Progenitor cell of endocrine pancreas (in vitro differentiated cells): ENCODE measurements around the gene PRMT1. TPM values are rescaled to one million over a fixed set of nuclear protein-coding genes. Genes with fewer than 3 reads are reported as not detected.
A peak's percentile ranks its signal among the peaks of the same experiment; 100 is the strongest.

ENCODE experiments used
- DNase-seq: peaks from one replicate; pipeline ENCODE4 v3.0.0; 2021; ENCODE audit warnings: low spot score; ENCODE audit not compliant: unreplicated experiment
- H3K27ac Mint-ChIP-seq: 2 replicates; pipeline ENCODE4 v1.8.0; 2021; ENCODE audit warnings: mild to moderate bottlenecking, moderate library complexity, mixed read lengths
- H3K27me3 Mint-ChIP-seq: 2 replicates; pipeline ENCODE4 v1.8.0; 2021; ENCODE audit warnings: mixed read lengths
- H3K36me3 Mint-ChIP-seq: 2 replicates; pipeline ENCODE4 v1.8.0; 2022; ENCODE audit warnings: mixed read lengths; ENCODE audit not compliant: insufficient read depth
- H3K4me1 Mint-ChIP-seq: 2 replicates; pipeline ENCODE4 v1.8.0; 2021; ENCODE audit warnings: low read depth, mixed read lengths
- H3K4me3 Mint-ChIP-seq: 2 replicates; pipeline ENCODE4 v1.8.0; 2021; ENCODE audit warnings: low read depth, mild to moderate bottlenecking, moderate library complexity, mixed read lengths
- H3K9me3 Mint-ChIP-seq: 2 replicates; pipeline ENCODE4 v1.8.0; 2021; ENCODE audit warnings: low read depth, mixed read lengths
- CTCF ChIP-seq: fragments of 200-600 bp; sonication (generic); IDR thresholded peaks from one replicate; pipeline ENCODE4 v1.5.0; 2021; ENCODE audit warnings: antibody characterized with exemption, mild to moderate bottlenecking; ENCODE audit not compliant: unreplicated experiment
- total RNA-seq: library from RNA; stranded (reverse); gene quantifications from 2 replicates; pipeline ENCODE4 v1.2.1, GENCODE V29; 2021

Gene PRMT1
- total RNA-seq, 1 donor from 2014 or later, result 306 TPM

- Mint-ChIP-seq H3K9me3 (no peaks in the 10 kb centered on the region), H3K27me3 (no peaks in the 10 kb centered on the region), H3K4me1 (peaks cover 23% of the 10 kb centered on the region), H3K36me3 (peaks cover 7% of the 10 kb centered on the region), H3K4me3 (peak overlapping the region; percentile 95), H3K27ac (peak overlapping the region; percentile 97)
- peak; percentile 86 for DNase-seq
- TF ChIP-seq CTCF, result peak; percentile 19
These were observed 12.7 kb upstream of the PRMT1 start for GRCh38 chr19:49664171-49665035.

DNA sequence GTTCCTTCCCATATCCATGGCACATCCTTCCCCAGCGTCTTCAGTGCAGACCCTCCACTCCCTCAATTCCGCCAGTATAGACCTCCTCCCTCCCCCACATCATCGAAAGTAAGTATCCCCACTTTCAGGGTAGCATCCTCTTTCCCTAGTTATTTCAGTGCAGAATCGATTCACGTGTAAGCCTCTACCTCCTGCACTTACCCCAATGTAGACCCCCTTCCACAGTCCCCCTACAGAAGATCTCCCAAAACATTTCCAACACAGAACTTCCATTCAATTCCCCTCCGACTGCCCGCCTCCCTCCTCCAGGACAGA, 12.1 kb upstream of the PRMT1 start:
- no peak for TF ChIP-seq CTCF
- H3K27me3 Mint-ChIP-seq, result no peaks in the 10 kb centered on the region
- H3K27ac Mint-ChIP-seq, result peak overlapping the region; percentile 97
- H3K4me1 Mint-ChIP-seq, result peaks cover 23% of the 10 kb centered on the region
- H3K9me3 Mint-ChIP-seq, result no peaks in the 10 kb centered on the region
- H3K36me3 Mint-ChIP-seq, result peaks cover 9% of the 10 kb centered on the region
- DNase-seq, result no peak
- H3K4me3 Mint-ChIP-seq, result peak overlapping the region; percentile 95

DNA sequence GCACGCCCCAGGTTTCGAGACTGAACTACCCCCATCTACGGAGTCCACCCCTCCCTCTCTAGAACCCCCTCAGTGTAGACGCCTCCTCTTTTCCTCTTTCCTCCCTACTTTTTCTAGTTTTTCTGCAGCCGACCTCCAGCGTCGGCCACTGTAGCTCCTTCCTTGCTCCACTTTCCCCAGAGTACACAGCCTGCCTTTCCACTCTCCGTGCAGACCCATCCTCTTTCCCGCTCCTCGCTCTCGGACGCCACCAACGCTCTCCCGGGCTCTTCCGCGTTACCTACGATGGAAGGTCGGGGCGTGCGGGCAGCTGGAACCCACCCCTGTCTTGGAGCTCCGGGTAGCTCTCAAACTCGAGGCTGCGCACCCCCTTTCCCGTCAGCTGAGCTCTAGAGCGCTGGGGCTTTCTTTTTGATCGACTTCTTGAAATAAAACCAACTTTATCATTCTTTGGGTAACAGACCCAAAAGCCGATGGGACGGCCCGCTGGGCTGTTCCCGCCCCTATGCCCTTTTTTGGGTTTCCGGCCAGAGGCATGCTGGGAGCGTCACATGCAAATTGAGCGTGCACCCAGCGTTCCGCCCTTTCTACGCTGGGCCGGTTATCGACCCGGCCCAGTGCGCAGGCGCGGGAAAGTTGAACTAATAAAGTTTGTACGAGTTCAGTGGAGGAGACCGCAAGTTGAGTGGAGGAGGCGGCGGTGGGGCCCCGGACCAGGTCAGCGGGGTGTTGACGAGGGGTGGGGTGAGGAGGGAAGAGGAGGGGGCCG, 11.5 kb upstream of the PRMT1 start, which contains the start of the genes BCL2L12 and IRF3:
Gene BCL2L12 (plus strand): TSS at position 583 of the 769 bp plus-strand sequence. CDS start 760 bp downstream, outside the sequence.
Gene IRF3 (minus strand): TSS at position 507 of the 769 bp plus-strand sequence. CDS start 1,019 bp downstream, outside the sequence.
- Mint-ChIP-seq H3K36me3 (peaks cover 5% of the 10 kb centered on the region), H3K4me3 (peak within 1 kb of the TSS; percentile 95)
- DNase-seq, result peak; percentile 97

DNA sequence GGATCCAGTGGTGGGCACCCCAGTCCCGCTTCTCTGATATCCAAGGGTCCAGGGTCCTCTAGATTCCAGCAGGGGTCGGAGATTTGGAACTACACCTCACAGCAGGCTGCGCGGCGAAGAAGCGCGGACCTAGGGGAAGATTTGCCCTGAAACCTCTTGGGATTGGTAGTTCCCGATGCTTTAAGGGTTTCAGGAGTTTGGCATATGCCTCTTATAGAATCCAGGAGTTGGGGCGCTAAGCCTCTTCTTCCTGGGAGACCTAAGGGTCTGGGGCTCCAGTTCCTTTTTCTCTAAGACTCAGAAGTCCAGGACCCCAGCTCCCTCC, 11.0 kb upstream of the PRMT1 start:
- H3K4me3 Mint-ChIP-seq, result peak overlapping the region; percentile 95
- H3K9me3 Mint-ChIP-seq, result no peaks in the 10 kb centered on the region
- no peak for DNase-seq
- peaks cover 23% of the 10 kb centered on the region for H3K4me1 Mint-ChIP-seq
- peak; percentile 25 for TF ChIP-seq CTCF
- peak overlapping the region; percentile 97 for H3K27ac Mint-ChIP-seq
- H3K36me3 Mint-ChIP-seq, result peaks cover 5% of the 10 kb centered on the region
- H3K27me3 Mint-ChIP-seq, result no peaks in the 10 kb centered on the region

More for the DNA sequence above, 11.5 kb upstream of the PRMT1 start, which contains the start of the genes BCL2L12 and IRF3:
- H3K9me3 Mint-ChIP-seq, result no peaks in the 10 kb centered on the region
- H3K27me3 Mint-ChIP-seq, result no peaks in the 10 kb centered on the region
- peak within 1 kb of the TSS; percentile 97 for H3K27ac Mint-ChIP-seq
- no peak for TF ChIP-seq CTCF
- peaks cover 23% of the 10 kb centered on the region for H3K4me1 Mint-ChIP-seq

GRCh38 chr19:49667473-49667872, 9.6 kb upstream of the PRMT1 start:
- no peak for DNase-seq
- H3K36me3 Mint-ChIP-seq, result peaks cover 8% of the 10 kb centered on the region
- no peaks in the 10 kb centered on the region for H3K9me3 Mint-ChIP-seq
- no peak for TF ChIP-seq CTCF
- peak overlapping the region; percentile 95 for H3K4me3 Mint-ChIP-seq
- peaks cover 31% of the 10 kb centered on the region for H3K4me1 Mint-ChIP-seq
- H3K27ac Mint-ChIP-seq, result peak overlapping the region; percentile 49
- no peaks in the 10 kb centered on the region for H3K27me3 Mint-ChIP-seq
